WTC11 (cell line): ENCODE measurements around the gene TEX12. TPM values are rescaled to one million over a fixed set of nuclear protein-coding genes. Genes with fewer than 3 reads are reported as not detected.

Experiments
- NR3C1 ChIP-seq: sonication (generic); formaldehyde crosslinking; conservative IDR thresholded peaks from 2 replicates; pipeline ENCODE4 v1.8.1; 2023; ENCODE audit warnings: low read depth, mild to moderate bottlenecking, missing genetic modification reagents
- ZNF396 ChIP-seq: fragments of 250-450 bp; sonication (Bioruptor Pico); IDR thresholded peaks from 2 replicates; pipeline ENCODE4 v1.8.0; 2021; ENCODE audit warnings: mild to moderate bottlenecking, moderate library complexity, borderline replicate concordance
- total RNA-seq: library from RNA; stranded (reverse); gene quantifications from 3 replicates; pipeline ENCODE4 v1.2.3, GENCODE V29; 2021
- TF ChIP-seq, protein P1 (sequence below): sonication (generic); formaldehyde crosslinking; IDR thresholded peaks from 2 replicates; pipeline ENCODE4 v1.8.1; 2023; ENCODE audit warnings: mild to moderate bottlenecking, missing genetic modification reagents, borderline replicate concordance

TEX12 gene
- total RNA-seq, 1 experiment from 2014 or later: not detected

DNA sequence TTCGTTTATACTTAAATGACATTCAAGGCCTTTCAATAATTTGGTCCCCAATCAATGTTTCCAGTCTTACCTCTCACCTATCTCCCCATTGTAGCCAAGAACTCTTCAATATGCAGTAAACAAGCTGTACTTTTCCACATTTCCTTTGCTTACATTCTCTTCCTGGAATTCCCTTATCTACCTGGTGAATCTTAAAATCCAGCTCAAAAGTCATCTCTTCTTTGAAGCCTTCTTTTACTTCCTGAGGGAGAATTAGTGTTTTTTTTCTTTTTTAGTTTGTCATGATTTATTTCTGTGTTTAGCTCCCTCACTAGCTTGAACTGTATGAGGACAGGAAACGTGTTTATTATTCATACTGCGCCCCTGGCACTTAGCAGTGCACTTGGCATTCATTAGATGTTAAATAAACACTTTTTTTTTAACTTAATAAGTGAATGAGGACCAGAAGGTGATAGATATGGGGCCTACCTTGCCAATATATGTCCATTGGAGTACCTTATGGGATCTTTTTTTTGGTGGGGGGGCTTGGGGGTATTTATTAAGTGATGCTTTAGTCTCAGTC lies 54.2 kb downstream of the TEX12 start (continued):
- TF ChIP-seq, protein P1, sequence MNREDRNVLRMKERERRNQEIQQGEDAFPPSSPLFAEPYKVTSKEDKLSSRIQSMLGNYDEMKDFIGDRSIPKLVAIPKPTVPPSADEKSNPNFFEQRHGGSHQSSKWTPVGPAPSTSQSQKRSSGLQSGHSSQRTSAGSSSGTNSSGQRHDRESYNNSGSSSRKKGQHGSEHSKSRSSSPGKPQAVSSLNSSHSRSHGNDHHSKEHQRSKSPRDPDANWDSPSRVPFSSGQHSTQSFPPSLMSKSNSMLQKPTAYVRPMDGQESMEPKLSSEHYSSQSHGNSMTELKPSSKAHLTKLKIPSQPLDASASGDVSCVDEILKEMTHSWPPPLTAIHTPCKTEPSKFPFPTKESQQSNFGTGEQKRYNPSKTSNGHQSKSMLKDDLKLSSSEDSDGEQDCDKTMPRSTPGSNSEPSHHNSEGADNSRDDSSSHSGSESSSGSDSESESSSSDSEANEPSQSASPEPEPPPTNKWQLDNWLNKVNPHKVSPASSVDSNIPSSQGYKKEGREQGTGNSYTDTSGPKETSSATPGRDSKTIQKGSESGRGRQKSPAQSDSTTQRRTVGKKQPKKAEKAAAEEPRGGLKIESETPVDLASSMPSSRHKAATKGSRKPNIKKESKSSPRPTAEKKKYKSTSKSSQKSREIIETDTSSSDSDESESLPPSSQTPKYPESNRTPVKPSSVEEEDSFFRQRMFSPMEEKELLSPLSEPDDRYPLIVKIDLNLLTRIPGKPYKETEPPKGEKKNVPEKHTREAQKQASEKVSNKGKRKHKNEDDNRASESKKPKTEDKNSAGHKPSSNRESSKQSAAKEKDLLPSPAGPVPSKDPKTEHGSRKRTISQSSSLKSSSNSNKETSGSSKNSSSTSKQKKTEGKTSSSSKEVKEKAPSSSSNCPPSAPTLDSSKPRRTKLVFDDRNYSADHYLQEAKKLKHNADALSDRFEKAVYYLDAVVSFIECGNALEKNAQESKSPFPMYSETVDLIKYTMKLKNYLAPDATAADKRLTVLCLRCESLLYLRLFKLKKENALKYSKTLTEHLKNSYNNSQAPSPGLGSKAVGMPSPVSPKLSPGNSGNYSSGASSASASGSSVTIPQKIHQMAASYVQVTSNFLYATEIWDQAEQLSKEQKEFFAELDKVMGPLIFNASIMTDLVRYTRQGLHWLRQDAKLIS (CRISPR knock-in tag): no peak
- TF ChIP-seq NR3C1 (no peak), ZNF396 (no peak)

Other genes starting within 250 kb of the TEX12 start
- gene C11orf52, start 248.5 kb upstream of the TEX12 start, total RNA-seq: 2.1 to 4.2 TPM (median 3.0 TPM) in 3 replicates
- gene DIXDC1, start 230.0 kb upstream of the TEX12 start, total RNA-seq: 12.6 to 14.6 TPM (median 13.5 TPM) in 3 replicates
- 55.7 to 60.4 TPM (median 56.6 TPM) in 3 replicates for gene DLAT, start 142.0 kb upstream of the TEX12 start, total RNA-seq
- gene PIH1D2, start 93.4 kb upstream of the TEX12 start, total RNA-seq: 0.71 to 0.85 TPM (median 0.71 TPM) in 3 replicates
- gene NKAPD1, start 93.1 kb upstream of the TEX12 start, total RNA-seq: 15.3 to 17.1 TPM (median 15.6 TPM) in 3 replicates
- 67.9 to 88.2 TPM (median 74.4 TPM) in 3 replicates for gene TIMM8B, start 80.6 kb upstream of the TEX12 start, total RNA-seq
- gene SDHD, start 80.5 kb upstream of the TEX12 start, total RNA-seq: 94.3 to 105 TPM (median 98.9 TPM) in 3 replicates
- 0.74 to 0.82 TPM (median 0.82 TPM) in 3 replicates for gene IL18, start 3.3 kb upstream of the TEX12 start, total RNA-seq
- 0.48 to 1.3 TPM (median 1.0 TPM) in 3 replicates for gene BCO2, start 8.1 kb downstream of the TEX12 start, total RNA-seq
- 23.5 to 26.7 TPM (median 25.7 TPM) in 3 replicates for gene PTS, start 59.1 kb downstream of the TEX12 start, total RNA-seq
- gene PLET1, start 93.5 kb downstream of the TEX12 start, total RNA-seq: not detected in 3 replicates